HG02642 (cell line): Measurements from ENCODE around the gene EZH1.

Experiments used
- ATAC-seq: cut with Tn5 transposase; IDR thresholded peaks from one replicate; pipeline ENCODE4 v1.9.1; 2021; ENCODE audit warnings: mild to moderate bottlenecking; ENCODE audit not compliant: unreplicated experiment, poor library complexity

The EZH1 gene

GRCh38 chr17:42685831-42686230 lies 59.0 kb downstream of the EZH1 start:
- ATAC-seq: no peak

DNA sequence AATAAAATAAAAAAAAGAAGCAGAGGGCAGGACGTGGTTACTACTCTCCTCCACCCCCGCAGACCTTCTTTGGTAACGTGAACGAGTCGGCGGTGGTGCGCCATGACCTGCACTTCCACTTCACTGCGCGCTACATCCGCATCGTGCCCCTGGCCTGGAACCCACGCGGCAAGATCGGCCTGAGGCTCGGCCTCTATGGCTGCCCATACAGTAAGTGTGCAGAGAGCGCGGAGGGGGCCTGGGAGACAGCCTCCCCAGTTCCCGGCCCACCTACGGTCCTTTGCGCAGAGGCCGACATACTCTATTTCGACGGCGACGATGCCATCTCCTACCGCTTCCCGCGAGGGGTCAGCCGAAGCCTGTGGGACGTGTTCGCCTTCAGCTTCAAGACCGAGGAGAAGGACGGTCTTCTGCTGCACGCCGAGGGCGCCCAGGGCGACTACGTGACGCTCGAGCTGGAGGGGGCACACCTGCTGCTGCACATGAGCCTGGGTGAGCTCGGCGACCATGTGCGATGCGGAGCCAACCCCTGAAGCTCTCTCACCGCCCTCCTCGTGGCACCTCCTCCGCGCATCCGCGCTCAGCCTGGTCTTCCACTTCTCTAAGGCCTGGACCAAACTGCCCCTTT lies 59.8 kb downstream of the EZH1 start:
- no peak for ATAC-seq

GRCh38 chr17:42683407-42684034 lies 61.3 kb downstream of the EZH1 start:
- ATAC-seq: no peak

GRCh38 chr17:42682722-42683403 lies 62.0 kb downstream of the EZH1 start:
- no peak for ATAC-seq

- ATAC-seq: no peak
Measured at GRCh38 chr17:42681976-42682721, 62.7 kb downstream of the EZH1 start, which contains the start of gene CNTNAP1. Gene CNTNAP1, plus strand, starts transcription at chr17:42682531. Its CDS starts 299 bp downstream, at chr17:42682830.

DNA sequence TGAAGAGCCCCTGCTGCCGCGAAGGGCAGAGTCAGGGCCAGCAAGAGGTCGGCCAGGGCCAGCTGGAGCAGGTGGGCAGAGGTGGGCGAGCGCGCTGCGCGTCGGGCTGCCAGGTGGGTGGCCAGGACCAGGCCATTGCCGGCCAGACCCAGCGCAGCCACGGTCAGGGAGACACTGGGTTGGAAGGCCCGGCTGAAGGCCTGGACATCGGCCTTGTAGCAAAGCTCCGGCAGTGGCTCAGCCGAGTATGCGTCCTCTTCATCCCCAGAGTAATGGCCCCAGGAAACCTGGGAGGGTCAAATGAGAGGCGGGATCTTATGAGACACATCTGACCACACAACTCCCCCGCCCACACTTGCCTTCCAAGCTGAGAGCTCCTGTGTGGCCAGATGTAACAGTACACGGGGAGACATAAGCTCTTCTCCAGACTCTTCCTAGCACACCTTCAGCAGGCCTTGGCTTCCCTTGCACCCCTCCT lies 64.5 kb downstream of the EZH1 start:
- no peak for ATAC-seq

- peak; percentile 24 for ATAC-seq
Measured at GRCh38 chr17:42679492-42680330, 65.1 kb downstream of the EZH1 start.

- no peak for ATAC-seq
Measured at GRCh38 chr17:42678951-42679491, 65.8 kb downstream of the EZH1 start.

GRCh38 chr17:42677921-42678781 lies 66.7 kb downstream of the EZH1 start:
- peak; percentile 26 for ATAC-seq

DNA sequence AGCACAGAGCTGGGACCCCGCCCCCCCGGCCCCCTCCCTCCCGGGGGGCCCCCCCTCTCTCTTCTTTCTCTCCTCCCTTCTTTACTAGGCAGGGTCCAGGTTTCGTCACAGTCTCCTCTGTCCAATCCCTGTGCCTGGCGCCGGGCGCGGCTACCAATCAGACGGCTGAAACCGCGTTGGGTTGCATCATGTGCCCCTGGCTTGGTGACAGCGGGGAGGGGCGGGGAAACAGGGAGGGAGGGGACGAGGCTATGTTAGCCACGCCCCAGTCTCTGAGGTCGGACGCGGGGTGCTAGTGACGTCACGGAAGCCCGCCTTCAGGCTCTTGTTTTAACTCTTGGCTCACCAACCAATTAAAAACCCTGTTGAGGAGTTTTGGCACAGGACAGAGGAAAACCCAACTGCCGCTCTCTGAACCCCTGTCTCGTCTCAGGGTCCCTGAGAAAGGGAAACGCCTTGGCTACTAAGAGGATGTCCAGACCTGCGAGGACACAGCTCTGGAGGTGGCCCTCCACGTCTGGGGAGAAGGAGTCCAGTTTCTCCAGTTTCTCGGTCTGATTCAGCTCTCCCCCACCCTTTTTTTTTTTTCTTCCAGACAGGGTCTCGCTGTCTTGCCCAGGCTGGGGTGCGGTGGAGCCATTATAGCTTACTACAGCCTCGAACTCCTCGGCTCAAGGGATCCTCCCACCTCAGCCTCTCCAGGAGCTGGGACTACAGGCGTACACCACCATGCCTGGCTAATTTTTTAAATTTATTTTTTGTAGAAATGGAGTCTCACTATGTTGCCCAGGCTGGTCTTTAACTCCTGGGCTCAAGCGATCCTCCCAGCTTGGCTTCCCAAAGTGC lies 67.6 kb downstream of the EZH1 start:
- ATAC-seq: peak; percentile 62

- no peak for ATAC-seq
Measured at GRCh38 chr17:42676424-42677011, 68.3 kb downstream of the EZH1 start, which contains the start of gene PLEKHH3. Gene PLEKHH3, minus strand, starts transcription at chr17:42676994. Its CDS starts 431 bp downstream, at chr17:42676563.

DNA sequence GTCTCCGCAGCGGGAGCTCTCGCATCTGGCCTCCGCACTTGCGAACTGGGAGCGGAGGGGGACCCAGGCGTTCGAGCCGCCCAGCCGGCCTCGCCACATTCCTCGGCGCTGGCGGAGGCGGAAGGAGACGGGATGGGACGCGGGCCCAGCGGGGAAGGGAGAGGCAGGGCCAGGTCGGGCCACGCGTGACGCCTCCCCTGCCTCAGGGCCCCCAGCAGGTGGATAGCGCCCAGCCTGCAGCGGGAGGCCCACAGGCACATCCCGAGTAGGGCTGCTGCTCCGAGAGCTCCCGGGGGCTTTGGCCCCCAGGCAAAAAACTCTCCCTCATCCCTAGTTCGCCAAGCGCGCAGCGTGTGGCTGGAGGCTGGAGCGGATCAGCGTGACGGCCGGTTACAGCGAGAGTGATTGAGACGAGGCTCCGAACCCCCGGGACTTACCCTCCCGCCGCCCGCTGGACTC lies 68.8 kb downstream of the EZH1 start:
- ATAC-seq: no peak

GRCh38 chr17:42675348-42675964 lies 69.4 kb downstream of the EZH1 start:
- no peak for ATAC-seq

GRCh38 chr17:42674755-42675347 lies 70.0 kb downstream of the EZH1 start:
- ATAC-seq: no peak

DNA sequence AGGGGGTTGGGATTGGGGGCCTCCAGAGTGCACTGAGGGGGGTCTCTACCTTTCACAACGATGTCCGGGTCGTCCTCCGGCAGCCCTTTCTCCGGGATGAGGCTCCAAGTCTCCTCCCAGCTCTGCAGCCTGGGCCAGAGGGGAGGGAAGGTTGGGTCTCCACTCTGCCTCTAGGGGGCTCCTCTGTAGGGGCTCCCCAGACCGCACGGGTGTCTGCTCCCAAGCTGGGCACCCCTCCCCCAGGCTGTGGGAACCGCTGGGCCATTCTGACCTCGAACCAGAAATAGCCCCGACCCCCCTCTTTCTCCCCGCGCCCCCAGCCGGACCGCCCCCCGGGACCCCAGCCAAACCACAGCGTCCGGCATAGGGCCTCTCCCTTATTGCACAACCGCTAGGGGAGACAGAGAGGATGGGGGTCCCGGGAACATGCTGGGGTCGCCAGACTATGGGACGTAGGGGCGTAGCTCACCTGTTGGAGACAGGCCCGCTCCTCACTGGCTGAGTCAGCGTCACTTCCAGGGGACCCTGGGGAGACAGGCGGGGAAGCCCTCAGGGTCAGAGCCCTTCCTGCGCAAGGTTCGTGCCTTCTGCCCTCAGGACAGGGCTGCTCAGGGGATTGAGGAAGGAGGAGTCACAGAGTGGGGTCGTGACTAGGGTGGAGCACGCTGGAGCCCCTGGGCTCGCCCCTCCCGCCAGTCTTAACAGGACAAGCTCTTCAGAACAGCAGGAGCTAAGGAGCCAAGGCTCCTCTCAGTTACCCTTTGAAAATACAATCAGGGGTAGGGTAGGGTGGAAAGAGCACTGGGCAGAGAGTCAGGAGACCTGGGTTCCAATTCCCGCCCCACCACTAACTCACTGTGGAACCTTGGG lies 70.7 kb downstream of the EZH1 start:
- no peak for ATAC-seq
